HG03060 (cell line): ENCODE measurements around the gene TARS1.
"Not testable (repeated sequence)": the region's sequence is repeated elsewhere in the genome, so short reads cannot be mapped to it uniquely, and the experiment has no call there.

ENCODE experiments used
- ATAC-seq: cut with Tn5 transposase; IDR thresholded peaks from one replicate; pipeline ENCODE4 v1.9.1; 2021; ENCODE audit warnings: low read depth, moderate number of reproducible peaks; ENCODE audit not compliant: unreplicated experiment

TARS1 gene

DNA sequence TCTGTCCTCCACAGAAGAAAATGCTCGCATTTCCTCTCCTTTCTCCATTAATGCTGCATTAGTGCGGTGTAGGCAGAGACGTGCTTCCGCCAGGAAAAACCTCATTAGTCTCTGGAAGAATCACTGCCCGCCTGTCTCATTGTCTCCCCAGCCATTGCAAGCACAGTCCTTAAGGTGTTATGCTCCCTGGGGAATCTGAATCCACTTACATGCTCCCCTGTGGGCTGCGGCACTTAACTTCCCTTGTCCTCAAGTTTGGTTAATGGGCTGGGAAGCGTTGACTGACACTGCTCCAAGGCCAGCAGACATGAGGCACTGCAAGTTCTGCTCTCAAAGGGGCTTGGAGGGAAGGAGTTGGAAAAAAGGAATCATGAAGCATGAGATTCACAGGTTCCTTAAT, 41.6 kb downstream of the TARS1 start:
- ATAC-seq, result no peak

DNA sequence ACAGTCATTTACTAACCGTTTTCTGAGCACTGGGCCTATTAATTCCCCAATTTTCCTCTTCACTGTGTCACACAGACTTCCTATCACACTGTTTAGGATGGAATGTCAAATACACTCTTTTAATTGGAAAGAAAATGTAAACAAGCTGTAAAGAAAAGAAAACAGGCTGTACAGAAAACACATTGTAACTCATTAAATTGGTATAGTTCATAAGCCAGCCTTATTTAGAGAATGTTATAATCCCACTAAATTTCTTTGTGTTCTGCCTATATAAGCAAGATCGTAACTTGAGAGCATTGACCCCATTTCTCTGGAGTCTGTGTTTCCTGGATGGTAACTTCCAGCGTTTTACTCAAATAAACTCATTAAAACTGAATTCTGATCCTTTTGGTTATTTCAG, 46.5 kb downstream of the TARS1 start:
- ATAC-seq, result no peak

DNA sequence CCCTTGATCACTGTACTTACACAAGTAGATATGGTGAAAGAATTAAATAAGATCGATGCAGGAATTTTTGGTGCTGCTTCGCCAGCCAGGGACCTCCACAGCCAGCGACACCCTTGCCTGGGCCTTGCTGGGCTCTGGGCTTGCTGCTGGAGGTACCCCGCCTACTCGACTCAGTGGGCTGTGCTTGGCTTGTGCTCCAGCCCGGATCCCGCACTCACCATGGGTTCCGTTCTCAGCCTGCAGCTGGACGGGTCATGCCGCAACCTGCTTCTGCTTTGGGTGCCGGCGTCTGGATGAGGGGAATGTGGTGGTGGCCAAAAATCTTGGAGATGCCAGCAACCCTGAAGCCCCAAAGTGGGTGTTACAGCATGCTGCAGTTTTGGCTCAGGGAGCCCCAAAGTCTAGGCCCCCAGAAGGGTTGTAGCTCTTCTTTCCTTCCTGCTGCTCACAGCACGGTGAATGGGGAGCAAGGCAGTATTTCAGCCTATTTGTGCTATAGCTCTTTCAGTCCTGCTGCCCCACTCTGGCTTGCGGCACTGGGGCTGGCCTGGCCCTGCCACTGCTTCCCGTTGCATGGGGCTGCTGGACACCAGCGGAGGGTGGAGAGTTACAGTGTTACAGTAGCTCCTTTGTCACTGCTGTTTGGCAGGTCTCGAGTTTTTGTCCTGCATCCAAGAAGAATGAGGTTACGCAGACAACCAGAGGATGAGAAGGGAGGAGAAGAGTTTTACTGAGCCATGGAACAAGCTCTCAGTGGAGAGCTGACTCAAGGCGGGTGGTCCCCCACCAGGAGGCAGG, 48.0 kb downstream of the TARS1 start:
- no peak for ATAC-seq

DNA sequence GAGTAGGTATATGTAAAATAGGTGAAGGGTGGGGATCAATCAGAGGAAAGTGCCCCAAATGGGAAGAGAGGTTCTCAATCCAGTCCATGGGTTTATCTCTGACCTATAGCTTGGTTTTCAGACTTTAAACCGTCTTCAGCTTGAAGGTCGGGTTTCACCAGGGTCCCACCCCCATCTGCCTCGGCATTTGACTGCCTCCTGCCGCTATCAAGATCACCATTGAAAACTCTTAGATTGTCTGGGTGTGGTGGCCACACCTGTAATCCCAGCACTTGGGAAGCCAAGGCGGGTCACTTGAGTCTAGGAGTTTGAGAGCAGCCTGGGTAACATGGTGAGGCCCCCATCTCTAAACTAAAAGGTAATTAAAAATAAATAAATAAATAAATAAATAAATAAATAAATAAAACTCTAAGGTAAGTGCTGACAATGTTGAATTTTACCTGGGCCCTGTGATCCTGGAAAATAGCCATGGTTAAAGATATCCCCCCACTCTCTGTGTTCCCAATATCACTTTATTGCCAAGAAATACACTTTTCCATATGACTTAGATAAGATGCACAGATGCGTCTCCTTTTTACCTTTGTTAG, 48.8 kb downstream of the TARS1 start:
- no peak for ATAC-seq

DNA sequence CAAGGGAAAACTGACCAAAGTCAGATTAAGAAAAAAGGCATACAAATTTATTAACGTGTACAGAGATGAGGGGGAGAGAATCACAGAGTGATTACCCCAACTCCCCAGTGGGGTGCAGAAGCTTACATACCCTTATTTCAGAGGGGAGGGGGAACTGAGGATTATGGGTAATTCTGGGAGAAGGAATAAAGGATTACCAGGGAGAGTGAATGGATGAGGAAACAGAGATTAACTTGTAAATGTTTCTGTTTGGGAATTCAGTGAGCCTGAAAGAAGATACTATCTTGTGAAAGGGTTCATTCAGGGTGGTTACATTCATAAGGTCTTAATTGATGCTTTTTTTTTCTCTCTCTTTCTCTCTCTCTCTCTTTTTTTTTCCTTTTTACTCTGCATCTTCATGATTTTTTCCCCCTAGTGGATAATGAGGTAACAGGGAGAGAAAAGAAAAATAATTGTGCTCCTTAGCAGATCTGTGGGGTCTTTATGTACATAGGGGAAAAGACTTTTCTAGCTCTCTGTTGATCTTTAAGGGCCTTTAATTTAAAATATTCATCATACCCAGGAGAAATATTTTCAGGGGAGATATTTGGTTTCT, 49.4 kb downstream of the TARS1 start:
- ATAC-seq, result no peak

DNA sequence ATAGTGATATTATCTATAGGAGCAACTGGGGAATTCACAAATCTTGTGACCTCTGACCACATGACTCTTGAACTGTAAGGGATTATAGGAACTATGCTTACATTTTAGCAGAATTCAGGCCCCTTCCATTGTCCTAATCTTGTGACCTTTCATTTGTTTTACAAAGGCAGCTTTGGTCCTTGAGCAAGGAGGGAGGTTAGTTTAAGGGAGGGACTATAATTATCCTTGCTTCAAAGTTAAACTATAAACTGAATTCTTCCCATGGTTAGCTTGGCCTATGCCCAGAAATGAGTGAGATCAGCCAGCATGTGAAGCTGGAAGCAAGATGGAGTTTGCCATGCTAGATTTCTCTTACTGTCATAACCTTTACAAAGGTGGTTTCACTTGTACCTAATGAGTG, 51.2 kb downstream of the TARS1 start:
- ATAC-seq, result no peak

DNA sequence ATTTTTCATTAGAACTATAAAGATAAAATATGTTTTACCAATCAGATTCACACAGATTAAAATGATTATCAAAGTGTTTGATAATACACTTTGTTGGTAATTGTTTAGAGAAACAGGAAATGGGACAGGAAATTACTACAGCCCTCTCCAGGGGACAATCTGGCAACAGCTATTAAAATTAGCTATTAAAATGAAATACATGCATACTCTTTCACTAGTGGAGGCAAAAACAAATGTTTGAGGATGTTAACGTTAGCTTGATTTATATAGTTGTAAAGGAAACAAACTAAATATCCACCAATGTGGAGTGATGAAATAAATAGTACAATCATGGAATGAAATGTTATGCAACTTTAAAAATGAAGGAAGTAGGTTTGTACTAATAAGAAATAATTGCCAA, 53.7 kb downstream of the TARS1 start:
- ATAC-seq, result no peak

DNA sequence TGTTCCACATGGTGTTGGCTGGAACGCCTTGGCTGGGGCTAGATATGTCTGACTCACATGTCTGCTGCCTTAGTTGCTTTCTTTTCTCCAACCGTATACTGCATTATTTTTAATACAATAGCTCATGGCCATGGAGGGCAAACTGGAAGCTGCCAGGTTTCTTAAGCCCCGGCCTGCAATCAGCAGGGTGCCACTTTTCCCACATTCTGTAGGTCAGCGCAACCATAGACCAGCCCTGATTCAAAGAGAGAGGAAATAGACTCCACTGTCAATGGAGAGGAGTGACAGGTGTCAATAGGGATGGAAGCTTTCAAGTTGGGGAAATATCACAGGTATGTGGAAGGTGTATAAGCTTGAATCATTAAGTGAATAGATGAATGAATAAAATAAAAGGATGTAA, 60.5 kb downstream of the TARS1 start:
- no peak for ATAC-seq

DNA sequence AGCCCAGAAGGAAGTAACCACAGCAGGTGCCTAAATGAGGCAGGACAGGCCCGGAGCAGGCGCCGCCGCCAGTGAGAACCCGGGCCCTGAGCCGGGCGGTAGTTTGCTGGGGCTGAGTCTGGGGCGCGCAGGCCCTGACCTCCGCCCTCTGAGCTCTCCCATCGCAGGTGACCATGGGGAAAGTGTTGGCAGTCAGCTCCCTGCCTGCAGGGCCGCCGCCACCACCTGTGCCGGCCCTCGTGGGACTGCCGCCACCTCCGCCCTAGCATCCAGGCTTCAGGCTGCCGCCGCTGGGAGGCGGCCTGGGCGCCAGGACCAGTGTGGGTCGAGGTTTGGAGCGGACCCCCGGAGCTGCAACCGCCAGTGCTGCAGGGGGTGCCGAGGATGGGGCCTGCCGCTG, 61.1 kb downstream of the TARS1 start:
- no peak for ATAC-seq

DNA sequence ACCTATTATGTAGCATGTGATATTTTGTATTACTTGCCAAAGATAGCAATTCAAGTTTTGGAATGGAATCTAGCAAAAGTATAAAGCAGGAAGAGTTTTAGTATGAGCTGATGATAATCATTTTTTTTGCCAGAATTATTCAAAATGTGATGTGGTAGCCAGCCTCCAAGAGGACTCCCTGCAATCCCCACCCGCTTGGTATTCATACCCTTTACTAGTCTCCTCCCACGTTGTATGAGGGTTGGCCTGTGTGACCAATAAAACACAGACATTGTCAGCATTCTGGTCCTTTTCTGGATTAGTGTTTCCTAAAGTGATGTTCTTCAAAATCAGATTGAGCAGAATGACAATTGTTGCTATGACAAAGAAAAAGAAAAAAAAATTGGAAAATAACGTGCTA, 63.8 kb downstream of the TARS1 start:
- ATAC-seq, result no peak

DNA sequence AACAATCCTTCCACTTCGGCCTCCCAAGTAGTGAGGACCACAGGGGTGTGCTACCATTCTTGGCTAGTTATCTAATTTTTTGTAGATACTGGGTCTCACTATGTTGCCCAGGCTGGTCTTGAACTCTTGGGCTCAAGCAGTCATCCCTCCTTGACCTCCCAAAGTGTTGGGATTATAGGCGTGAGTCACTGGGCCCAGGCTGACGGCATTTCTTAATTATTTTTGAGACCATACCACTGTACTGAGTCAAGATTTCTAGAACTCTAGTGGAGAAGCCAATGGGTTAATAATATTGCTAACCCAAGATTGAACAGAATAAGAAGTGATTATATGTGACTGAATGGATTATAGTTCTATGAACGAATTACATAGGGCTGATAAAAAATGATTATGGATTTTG, 66.7 kb downstream of the TARS1 start:
- ATAC-seq, result no peak

DNA sequence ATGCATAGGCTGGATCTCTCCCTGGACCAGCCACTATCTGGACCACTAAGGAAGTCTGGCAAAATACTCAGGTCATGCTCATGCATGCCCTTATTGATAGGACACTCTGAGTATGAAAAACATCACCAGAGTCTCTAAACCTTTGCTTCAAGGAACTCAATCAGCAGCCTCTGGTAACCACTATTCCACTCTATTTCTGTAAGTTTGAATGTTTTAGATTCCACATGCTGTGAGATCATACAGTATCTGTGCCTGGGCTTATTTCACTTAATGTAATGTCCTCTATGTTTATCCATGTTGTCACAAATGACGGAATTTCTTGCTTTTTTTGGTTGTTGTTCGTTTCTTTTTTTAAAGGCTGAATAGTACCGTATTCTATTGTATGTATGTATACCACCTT, 68.3 kb downstream of the TARS1 start:
- no peak for ATAC-seq

DNA sequence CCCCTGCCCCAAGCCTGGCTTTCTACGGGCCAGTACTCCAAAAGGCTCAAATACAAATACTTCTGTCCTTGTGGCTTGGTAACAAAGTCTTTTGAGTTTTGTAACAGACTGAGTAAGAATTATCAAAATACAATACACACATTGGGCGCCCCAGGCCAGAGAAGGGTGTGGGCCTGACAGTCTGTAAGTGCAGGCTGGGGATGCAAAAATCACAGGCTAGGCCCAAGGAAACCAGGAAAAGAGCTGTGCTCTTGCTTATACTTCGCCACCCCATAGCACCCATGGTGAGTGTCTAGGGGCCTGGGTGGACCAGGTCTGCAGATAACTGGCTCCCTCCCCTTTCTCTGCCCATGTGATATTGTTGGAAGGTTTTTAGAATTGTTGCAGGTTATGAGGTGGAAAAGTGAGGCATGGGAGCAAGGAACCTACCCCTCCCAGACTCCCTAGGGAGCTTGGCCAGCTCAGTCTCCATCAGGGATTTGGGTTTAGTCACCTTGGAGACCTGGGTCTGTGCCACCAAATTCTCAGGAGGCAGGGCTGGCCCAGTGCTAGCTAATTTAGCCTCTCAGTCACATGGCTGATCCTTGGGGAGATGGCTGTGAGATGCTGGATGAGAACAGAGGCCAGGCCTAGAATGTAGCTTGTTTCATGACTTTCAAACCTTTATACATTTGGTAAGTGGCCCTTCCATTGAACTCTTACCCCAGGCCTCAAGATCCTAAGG, 72.9 kb downstream of the TARS1 start:
- ATAC-seq, result no peak

DNA sequence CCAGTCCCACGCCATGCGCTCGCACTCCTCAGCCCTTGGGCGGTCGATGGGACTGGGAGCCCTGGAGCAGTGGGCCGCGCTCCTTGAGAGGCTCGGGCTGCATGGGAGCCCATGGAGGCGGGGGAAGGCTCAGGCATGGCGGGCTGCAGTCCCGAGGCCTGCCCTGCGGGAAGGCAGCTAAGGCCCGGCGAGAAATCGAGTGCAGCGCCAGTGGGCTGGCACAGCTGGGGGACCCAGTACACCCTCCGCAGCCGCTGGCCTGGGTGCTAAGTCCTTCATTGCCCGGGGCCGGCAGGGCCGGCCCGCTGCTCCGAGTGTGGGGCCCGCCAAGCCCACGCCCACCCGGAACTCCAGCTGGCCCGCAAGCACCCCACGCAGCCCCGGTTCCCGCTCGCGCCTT, 74.6 kb downstream of the TARS1 start:
- ATAC-seq, result not testable (repeated sequence)

DNA sequence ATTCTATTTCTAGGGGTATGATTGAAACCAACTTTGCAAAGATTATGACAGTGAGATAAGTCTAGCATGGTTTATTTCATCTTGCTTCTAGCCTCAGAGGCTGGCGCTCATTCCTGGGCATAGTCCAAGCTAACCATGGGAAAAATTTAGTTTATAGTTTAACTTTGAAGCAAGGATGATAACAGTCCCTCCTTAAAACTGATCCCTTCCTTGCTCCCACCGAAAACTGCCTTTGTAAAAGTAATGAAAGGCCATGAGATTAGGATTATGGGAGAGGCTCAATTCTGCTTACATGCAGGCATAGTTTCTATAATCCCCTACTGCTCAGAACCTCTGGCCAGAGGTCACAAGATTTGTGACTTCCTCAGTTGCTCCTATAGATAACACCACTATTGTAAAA, 75.7 kb downstream of the TARS1 start:
- no peak for ATAC-seq
